GM10266 (cell line): Measurements from ENCODE around the gene OR2AG2.
A peak's percentile ranks its signal among the peaks of the same experiment; 100 is the strongest.

Experiments used
- DNase-seq: peaks from one replicate; pipeline ENCODE4 v3.0.0; 2012; ENCODE audit errors: extremely low spot score
- CTCF ChIP-seq: IDR thresholded peaks from 2 replicates; pipeline ENCODE4 v1.5.1; 2012; ENCODE audit warnings: mild to moderate bottlenecking, low read depth; ENCODE audit not compliant: control insufficient read depth, insufficient read depth; ENCODE audit errors: missing control alignments

OR2AG2 gene

GRCh38 chr11:6794639-6795038, 22.9 kb upstream of the OR2AG2 start:
- DNase-seq, result no peak
- no peak for TF ChIP-seq CTCF

- TF ChIP-seq CTCF, result no peak
- no peak for DNase-seq
Measured at GRCh38 chr11:6790546-6790945, 18.8 kb upstream of the OR2AG2 start.

GRCh38 chr11:6782720-6783119, 10.9 kb upstream of the OR2AG2 start, which contains the start of gene OR2AG1:
Gene OR2AG1, plus strand, starts transcription at chr11:6783020. Its CDS starts 2,018 bp downstream, at chr11:6785038.
- DNase-seq, result no peak
- no peak for TF ChIP-seq CTCF

GRCh38 chr11:6780829-6781228, 9.1 kb upstream of the OR2AG2 start:
- no peak for DNase-seq
- TF ChIP-seq CTCF, result no peak

GRCh38 chr11:6778518-6778917, 6.7 kb upstream of the OR2AG2 start:
- TF ChIP-seq CTCF, result no peak
- DNase-seq, result no peak

- peak; percentile 41 for DNase-seq
- peak; percentile 76 for TF ChIP-seq CTCF
Measured at GRCh38 chr11:6757373-6757967, 14.3 kb downstream of the OR2AG2 start.

- TF ChIP-seq CTCF, result no peak
Measured at GRCh38 chr11:6755953-6756347, 15.8 kb downstream of the OR2AG2 start.

More at GRCh38 chr11:6755953-6756347, 15.8 kb downstream of the OR2AG2 start:
- no peak for DNase-seq
